ENCODE data around the gene NCAPD2. TPM values are rescaled to one million over a fixed set of nuclear protein-coding genes. Genes with fewer than 3 reads are reported as not detected.

NCAPD2 gene
- total and polyA plus RNA-seq, 2 of the 4 experiments (the other 2 are of a cell fraction), result 35.6 to 57.9 TPM

DNA sequence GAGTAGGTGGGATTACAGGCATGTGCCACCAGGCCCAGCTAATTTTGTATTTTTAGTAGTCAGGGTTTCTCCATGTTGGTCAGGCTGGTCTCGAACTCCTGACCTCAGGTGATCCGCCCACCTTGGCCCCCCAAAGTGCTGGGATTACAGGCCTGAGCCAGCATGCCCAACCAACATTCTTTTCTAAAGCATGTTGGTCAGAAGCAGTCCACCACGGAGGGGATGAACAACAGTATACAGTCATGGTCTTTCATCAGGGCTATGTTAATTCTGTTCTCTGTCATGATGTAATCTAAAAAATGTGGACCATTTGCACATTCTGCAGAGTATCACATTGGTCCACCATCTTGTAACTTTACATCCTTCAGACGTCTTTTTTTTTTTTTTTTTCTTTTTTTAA is 4.5 kb upstream of the NCAPD2 start:
- H2BK5ac ChIP-seq (ENCODE audit: low read depth, low read length, poor library complexity, severe bottlenecking), result no peak overlapping the region
- no peak overlapping the region for H3K27ac ChIP-seq (ENCODE audit: insufficient read depth, low read length)
- ChIA-PET CTCF (interaction anchor here (0.9 kb wide), 1 partner anchor 66 kb away, joined by 3 read pairs; no protein-coding TSS in a partner anchor), POLR2A (ENCODE audit: unreplicated experiment) (interaction anchor here (0.7 kb wide), 1 partner anchor 289 kb away, joined by 17 read pairs; no protein-coding TSS in a partner anchor)
- DNase-seq (no peak), ATAC-seq (ENCODE audit: low read depth) (no peak)
- no peak overlapping the region for H2AFZ ChIP-seq (replicated peaks; ENCODE audit: low read length, poor library complexity)
- H2BK15ac ChIP-seq (ENCODE audit: low read depth, low read length), result no peak overlapping the region
- no peak overlapping the region for H3K18ac ChIP-seq (ENCODE audit: low read depth, low read length)
- H2AK9ac ChIP-seq (replicated peaks; ENCODE audit: low read depth, low read length, poor library complexity), result no peak overlapping the region
- no peak overlapping the region for H3K9ac ChIP-seq (ENCODE audit: low read depth, low read length)
- H3K4me1 ChIP-seq (ENCODE audit: control insufficient read depth, insufficient read depth, low read length), result no peaks in the 10 kb centered on the region; the same call in 1 of the 2 replicates
- BruUV-seq (replicated peaks), result no TSS peak
- H2AK5ac ChIP-seq (ENCODE audit: low read depth, low read length), result no peak overlapping the region
- H3K56ac ChIP-seq (ENCODE audit: extremely low read depth, insufficient read depth, low read length), result no peak overlapping the region
- no peaks in the 10 kb centered on the region for H3K9me3 ChIP-seq (ENCODE audit: control insufficient read depth, insufficient read depth, low read length)
- H4K20me1 ChIP-seq (ENCODE audit: insufficient read depth, low read length), result peaks cover 4% of the 10 kb centered on the region
- no CpG with 5 or more reads among the region's 4 CpGs for WGBS, 2 experiments (ENCODE audit: extremely low coverage in 2 of 2, insufficient read length in 1 of 2)
- H3K36me3 ChIP-seq (ENCODE audit: control insufficient read depth, insufficient read depth, low read length), result no peaks in the 10 kb centered on the region
- H3K79me1 ChIP-seq (ENCODE audit: low read depth in 1 of 2, low read length in 2 of 2), result peaks cover 14 to 18% of the 10 kb centered on the region in 2 experiments
- intact Hi-C loops (cut with micrococcal nuclease), result no loop called here
- no peak overlapping the region for H3K4ac ChIP-seq (ENCODE audit: low read depth, low read length)
- no peak overlapping the region for H4K8ac ChIP-seq (ENCODE audit: low read depth in 2 of 2, low read length in 2 of 2)
- H4K5ac ChIP-seq (ENCODE audit: low read depth, low read length), result no peak overlapping the region
- in situ Hi-C loops (cut with MboI; ENCODE audit: low sequenced_read_pairs), result no loop called here
- H2BK120ac ChIP-seq (ENCODE audit: low read depth, low read length), result no peak overlapping the region
- H3K14ac ChIP-seq (replicated peaks; ENCODE audit: low read depth, low read length), result no peak overlapping the region
- H3K27me3 ChIP-seq (ENCODE audit: control insufficient read depth, insufficient read depth, low read length), result no peaks in the 10 kb centered on the region
- TF ChIP-seq BHLHE40 (IDR thresholded peaks at IDR 0.05; ENCODE audit: low read depth, low read length), result no peak
- no peak for TF ChIP-seq CHD1 (IDR thresholded peaks at IDR 0.05; ENCODE audit: low read depth, low read length)
- no peak for TF ChIP-seq RFX5 (IDR thresholded peaks at IDR 0.05; ENCODE audit: low read depth, low read length)
- no peak for TF ChIP-seq MXI1 (IDR thresholded peaks at IDR 0.05; ENCODE audit: borderline replicate concordance, low read depth, low read length)
- no peak for TF ChIP-seq MAFK (IDR thresholded peaks at IDR 0.05; ENCODE audit: low read depth, low read length)
- TF ChIP-seq USF2 (IDR thresholded peaks at IDR 0.05; ENCODE audit: low read depth, low read length), result no peak
- no peak for TF ChIP-seq POLR2A (IDR thresholded peaks at IDR 0.05; ENCODE audit: low read depth, low read length)
- no peak for TF ChIP-seq FOS (IDR thresholded peaks at IDR 0.05; ENCODE audit: low read depth, low read length)
- TF ChIP-seq, protein P1, sequence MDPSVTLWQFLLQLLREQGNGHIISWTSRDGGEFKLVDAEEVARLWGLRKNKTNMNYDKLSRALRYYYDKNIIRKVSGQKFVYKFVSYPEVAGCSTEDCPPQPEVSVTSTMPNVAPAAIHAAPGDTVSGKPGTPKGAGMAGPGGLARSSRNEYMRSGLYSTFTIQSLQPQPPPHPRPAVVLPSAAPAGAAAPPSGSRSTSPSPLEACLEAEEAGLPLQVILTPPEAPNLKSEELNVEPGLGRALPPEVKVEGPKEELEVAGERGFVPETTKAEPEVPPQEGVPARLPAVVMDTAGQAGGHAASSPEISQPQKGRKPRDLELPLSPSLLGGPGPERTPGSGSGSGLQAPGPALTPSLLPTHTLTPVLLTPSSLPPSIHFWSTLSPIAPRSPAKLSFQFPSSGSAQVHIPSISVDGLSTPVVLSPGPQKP (IDR thresholded peaks at IDR 0.05; ENCODE audit: borderline replicate concordance, low read depth, low read length), result no peak
- TF ChIP-seq CEBPB (IDR thresholded peaks at IDR 0.05; ENCODE audit: low read depth, low read length), result no peak
- TF ChIP-seq, protein P2, sequence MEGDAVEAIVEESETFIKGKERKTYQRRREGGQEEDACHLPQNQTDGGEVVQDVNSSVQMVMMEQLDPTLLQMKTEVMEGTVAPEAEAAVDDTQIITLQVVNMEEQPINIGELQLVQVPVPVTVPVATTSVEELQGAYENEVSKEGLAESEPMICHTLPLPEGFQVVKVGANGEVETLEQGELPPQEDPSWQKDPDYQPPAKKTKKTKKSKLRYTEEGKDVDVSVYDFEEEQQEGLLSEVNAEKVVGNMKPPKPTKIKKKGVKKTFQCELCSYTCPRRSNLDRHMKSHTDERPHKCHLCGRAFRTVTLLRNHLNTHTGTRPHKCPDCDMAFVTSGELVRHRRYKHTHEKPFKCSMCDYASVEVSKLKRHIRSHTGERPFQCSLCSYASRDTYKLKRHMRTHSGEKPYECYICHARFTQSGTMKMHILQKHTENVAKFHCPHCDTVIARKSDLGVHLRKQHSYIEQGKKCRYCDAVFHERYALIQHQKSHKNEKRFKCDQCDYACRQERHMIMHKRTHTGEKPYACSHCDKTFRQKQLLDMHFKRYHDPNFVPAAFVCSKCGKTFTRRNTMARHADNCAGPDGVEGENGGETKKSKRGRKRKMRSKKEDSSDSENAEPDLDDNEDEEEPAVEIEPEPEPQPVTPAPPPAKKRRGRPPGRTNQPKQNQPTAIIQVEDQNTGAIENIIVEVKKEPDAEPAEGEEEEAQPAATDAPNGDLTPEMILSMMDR (conservative IDR thresholded peaks at IDR 0.05; ENCODE audit: low read depth, low read length), result no peak
- no peak for TF ChIP-seq MAZ (IDR thresholded peaks at IDR 0.05; ENCODE audit: borderline replicate concordance, low read depth, low read length)
- no peak for TF ChIP-seq RCOR1 (IDR thresholded peaks at IDR 0.05; ENCODE audit: insufficient replicate concordance, low read length)
- no peak for TF ChIP-seq SMC3 (IDR thresholded peaks at IDR 0.05; ENCODE audit: low read depth, low read length)
- TF ChIP-seq NFE2L2 (IDR thresholded peaks at IDR 0.05; ENCODE audit: low read depth, low read length), result no peak
- TF ChIP-seq RAD21 (IDR thresholded peaks at IDR 0.05; ENCODE audit: low read length), result no peak
- H4K91ac ChIP-seq (ENCODE audit: insufficient read depth, low read depth, low read length), result no peak overlapping the region
- no peak overlapping the region for H3K23ac ChIP-seq (ENCODE audit: low read depth, low read length)
- no peak overlapping the region for H2BK20ac ChIP-seq (ENCODE audit: low read depth, low read length)
- no peak overlapping the region for H3K4me3 ChIP-seq (ENCODE audit: insufficient read depth, low read depth, low read length)
- peaks cover 4% of the 10 kb centered on the region for H3K9me1 ChIP-seq (ENCODE audit: insufficient read depth, low read length)
- dilution Hi-C loops (cut with HindIII; ENCODE audit: low sequenced_read_pairs, unreplicated experiment), result no loop called here
- no peak overlapping the region for H3K4me2 ChIP-seq (ENCODE audit: low read depth, low read length)
